Nephron (organoid): ENCODE data around the gene GTPBP3.

Source experiments
- H3K27ac Mint-ChIP-seq, 3 experiments: 2 replicates each; pipeline ENCODE4 v1.8.0; 2020; ENCODE audit warnings: mixed read lengths in 3 of 3, mild to moderate bottlenecking in 2 of 3, moderate library complexity in 1 of 3
- H3K27me3 Mint-ChIP-seq: 2 replicates; pipeline ENCODE4 v1.8.0; 2021; ENCODE audit warnings: low read depth, mild to moderate bottlenecking, moderate library complexity, mixed read lengths
- H3K36me3 Mint-ChIP-seq: 2 replicates; pipeline ENCODE4 v1.8.0; 2020; ENCODE audit warnings: low read depth, mixed read lengths
- H3K4me1 Mint-ChIP-seq: 2 replicates; pipeline ENCODE4 v1.8.0; 2020; ENCODE audit warnings: mixed read lengths
- H3K4me3 Mint-ChIP-seq, 3 experiments: 2 replicates each; pipeline ENCODE4 v1.8.0; 2020; ENCODE audit warnings: mild to moderate bottlenecking in 3 of 3, mixed read lengths in 3 of 3, moderate library complexity in 2 of 3
- H3K9me3 Mint-ChIP-seq: 2 replicates; pipeline ENCODE4 v1.8.0; 2020; ENCODE audit warnings: mixed read lengths
- TF ChIP-seq, protein P1 (sequence below), 3 experiments: fragments of 200-600 bp; sonication (generic); IDR thresholded peaks; one replicate each; pipeline ENCODE4 v1.5.0; 2021; ENCODE audit warnings: antibody characterized with exemption in 3 of 3; ENCODE audit not compliant: unreplicated experiment in 3 of 3

The GTPBP3 gene

DNA sequence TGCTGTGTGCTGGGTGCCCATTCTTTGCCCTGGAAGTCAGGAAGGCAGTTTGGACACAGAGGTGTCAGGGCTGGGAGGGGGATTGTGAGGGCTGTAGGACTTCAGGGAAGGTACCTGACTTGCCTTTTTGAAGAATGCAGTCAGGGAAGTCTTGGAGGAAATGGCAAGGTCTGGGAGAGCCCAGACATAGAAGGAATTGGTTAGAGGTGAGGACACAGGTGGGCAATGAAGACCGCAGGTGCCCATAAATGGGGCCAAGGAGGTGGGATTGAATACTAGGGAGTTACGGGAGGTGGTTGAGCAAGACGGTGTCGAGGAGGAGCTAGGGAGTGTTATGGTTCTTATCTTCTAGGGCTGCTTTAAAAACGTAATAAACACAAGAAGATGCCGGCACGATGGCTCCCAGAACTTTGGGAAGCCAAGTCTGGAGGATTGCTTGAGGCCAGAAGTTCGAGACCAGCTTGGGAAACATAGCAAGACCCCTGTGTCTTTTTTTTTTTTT, 29.4 kb upstream of the GTPBP3 start:
- peak overlapping the region in 2 of 3 experiments; percentile 11 to 18 for H3K27ac Mint-ChIP-seq
- no peaks in the 10 kb centered on the region for H3K9me3 Mint-ChIP-seq
- peak overlapping the region; percentile 90 to 95 (median 94) for H3K4me3 Mint-ChIP-seq
- TF ChIP-seq, protein P1, sequence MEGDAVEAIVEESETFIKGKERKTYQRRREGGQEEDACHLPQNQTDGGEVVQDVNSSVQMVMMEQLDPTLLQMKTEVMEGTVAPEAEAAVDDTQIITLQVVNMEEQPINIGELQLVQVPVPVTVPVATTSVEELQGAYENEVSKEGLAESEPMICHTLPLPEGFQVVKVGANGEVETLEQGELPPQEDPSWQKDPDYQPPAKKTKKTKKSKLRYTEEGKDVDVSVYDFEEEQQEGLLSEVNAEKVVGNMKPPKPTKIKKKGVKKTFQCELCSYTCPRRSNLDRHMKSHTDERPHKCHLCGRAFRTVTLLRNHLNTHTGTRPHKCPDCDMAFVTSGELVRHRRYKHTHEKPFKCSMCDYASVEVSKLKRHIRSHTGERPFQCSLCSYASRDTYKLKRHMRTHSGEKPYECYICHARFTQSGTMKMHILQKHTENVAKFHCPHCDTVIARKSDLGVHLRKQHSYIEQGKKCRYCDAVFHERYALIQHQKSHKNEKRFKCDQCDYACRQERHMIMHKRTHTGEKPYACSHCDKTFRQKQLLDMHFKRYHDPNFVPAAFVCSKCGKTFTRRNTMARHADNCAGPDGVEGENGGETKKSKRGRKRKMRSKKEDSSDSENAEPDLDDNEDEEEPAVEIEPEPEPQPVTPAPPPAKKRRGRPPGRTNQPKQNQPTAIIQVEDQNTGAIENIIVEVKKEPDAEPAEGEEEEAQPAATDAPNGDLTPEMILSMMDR (IDR thresholded peaks at IDR 0.05; ENCODE audit: unreplicated experiment in 3 of 3) = no peak
- no peaks in the 10 kb centered on the region for H3K27me3 Mint-ChIP-seq
- peaks cover 55% of the 10 kb centered on the region for H3K4me1 Mint-ChIP-seq
- H3K36me3 Mint-ChIP-seq = peaks cover 4% of the 10 kb centered on the region

DNA sequence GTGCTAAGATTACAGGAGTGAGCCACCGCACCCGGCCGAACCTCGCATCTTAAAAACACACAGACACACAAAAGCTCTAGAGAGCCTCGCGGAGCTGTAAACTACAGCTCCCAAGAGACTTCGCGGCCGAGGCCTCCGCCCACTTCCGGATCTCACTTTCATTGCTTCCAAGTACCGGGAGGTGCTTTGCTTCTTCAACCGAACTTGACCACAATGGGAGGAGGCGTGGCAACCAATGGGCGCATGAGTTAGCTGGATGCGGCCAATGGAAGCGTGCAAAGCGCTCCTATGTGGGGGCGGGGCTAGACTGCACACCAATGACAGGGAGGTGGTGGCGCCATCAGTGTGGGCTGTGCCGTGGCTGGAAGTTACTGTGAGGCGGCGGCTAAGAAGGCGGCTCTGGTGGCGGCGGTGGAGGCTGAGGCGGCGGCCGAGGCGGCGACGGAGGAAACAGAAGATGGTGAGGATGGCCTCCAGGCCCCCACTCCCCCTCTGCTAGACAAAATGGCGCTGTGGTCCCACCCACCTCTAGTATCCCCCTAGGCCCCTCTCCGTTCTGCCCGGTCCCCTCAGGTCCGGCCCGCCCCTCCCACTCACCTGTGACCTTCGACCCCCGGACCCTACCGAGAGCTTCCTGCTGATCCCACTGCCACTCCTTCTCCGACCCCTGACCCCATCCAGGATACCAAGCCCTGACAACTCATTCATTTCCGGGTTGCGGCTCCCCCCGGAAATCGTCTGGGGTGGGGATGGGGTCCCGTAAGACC, 28.0 kb upstream of the GTPBP3 start, which contains the start of gene DDA1:
Gene DDA1, plus strand, starts transcription at position 366 of the 767 bp plus-strand sequence. Its CDS starts 92 bp downstream, at position 458.
- H3K4me1 Mint-ChIP-seq = peaks cover 43% of the 10 kb centered on the region
- TF ChIP-seq, protein P1 (IDR thresholded peaks at IDR 0.05; ENCODE audit: unreplicated experiment in 3 of 3) = no peak
- H3K4me3 Mint-ChIP-seq = peak within 1 kb of the TSS; percentile 95 to 97 (median 96)
- H3K9me3 Mint-ChIP-seq = no peaks in the 10 kb centered on the region
- H3K27ac Mint-ChIP-seq = peak within 1 kb of the TSS; percentile 84 to 87 (median 86)
- H3K27me3 Mint-ChIP-seq = no peaks in the 10 kb centered on the region
- H3K36me3 Mint-ChIP-seq = peaks cover 12% of the 10 kb centered on the region

DNA sequence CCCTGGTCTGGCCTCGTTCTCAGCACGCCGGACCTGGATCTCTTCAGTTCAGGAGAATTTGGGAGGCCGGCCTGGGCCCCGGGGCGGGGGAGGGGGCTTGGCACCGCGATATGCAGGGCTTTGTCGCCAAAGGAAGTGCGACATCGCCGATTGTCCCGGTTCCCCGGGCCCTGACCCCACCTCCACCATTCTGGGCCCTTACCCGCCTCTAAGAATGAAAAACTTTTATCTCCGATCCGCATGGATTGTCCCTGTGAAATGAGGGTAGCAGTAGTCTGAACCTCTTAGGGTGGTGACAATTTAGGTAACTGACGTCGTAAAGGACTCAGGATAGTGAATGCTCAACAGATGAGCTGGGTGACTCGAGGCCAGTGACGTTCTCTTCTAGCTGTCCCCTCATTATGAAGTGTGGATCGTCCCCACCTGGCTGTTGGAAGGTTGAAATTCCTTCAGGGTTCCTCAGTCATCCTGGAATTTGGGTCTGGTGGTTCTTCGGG, 27.3 kb upstream of the GTPBP3 start:
- peaks cover 12% of the 10 kb centered on the region for H3K36me3 Mint-ChIP-seq
- H3K4me1 Mint-ChIP-seq = peaks cover 36% of the 10 kb centered on the region
- TF ChIP-seq, protein P1 (IDR thresholded peaks at IDR 0.05; ENCODE audit: unreplicated experiment in 3 of 3) = no peak
- no peaks in the 10 kb centered on the region for H3K9me3 Mint-ChIP-seq
- H3K27ac Mint-ChIP-seq = peak overlapping the region; percentile 37 to 84 (median 79)
- no peaks in the 10 kb centered on the region for H3K27me3 Mint-ChIP-seq
- peak overlapping the region; percentile 95 to 97 (median 96) for H3K4me3 Mint-ChIP-seq

DNA sequence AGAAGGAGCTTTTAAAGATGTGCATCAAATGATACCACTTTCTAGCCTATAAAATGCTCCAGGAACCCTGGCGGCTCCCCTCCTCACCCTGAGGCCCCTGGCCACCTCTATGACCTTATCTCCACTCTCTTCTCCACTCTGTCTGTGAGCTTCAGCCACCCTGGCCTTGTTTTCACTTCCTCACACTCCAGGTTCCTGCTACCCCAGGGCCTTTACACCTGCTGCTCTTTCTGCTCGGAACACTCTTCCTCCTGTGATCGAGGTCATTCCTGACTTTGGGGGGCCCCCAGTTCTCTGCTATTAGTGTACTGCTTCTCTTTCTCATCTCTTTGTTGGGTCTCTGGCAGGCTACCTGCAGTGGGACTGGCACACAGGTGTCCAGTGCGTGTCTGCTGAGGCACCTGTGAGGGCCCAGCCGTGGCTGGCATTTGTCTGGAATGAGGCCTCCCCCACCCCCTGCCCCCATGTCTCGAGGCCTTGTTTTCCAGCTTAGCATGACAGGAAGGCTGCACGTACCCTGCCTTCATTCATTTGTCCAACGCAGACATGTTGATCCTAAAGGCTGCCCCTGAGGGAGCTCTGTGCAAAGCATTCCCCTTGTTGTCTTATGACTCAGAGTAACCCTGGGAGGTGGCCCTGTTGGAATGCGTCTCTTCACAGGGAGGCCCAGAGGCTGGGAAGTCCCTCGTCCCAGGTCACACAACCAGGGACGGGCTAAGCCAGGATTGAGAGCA, 25.7 kb upstream of the GTPBP3 start:
- Mint-ChIP-seq H3K4me3 (peak overlapping the region; percentile 95 to 97 (median 96)), H3K27ac (peak overlapping the region in 1 of 3 experiments; percentile 60), H3K27me3 (no peaks in the 10 kb centered on the region), H3K36me3 (peaks cover 21% of the 10 kb centered on the region), H3K9me3 (no peaks in the 10 kb centered on the region), H3K4me1 (peaks cover 24% of the 10 kb centered on the region)
- TF ChIP-seq, protein P1 (IDR thresholded peaks at IDR 0.05; ENCODE audit: unreplicated experiment in 3 of 3) = no peak

DNA sequence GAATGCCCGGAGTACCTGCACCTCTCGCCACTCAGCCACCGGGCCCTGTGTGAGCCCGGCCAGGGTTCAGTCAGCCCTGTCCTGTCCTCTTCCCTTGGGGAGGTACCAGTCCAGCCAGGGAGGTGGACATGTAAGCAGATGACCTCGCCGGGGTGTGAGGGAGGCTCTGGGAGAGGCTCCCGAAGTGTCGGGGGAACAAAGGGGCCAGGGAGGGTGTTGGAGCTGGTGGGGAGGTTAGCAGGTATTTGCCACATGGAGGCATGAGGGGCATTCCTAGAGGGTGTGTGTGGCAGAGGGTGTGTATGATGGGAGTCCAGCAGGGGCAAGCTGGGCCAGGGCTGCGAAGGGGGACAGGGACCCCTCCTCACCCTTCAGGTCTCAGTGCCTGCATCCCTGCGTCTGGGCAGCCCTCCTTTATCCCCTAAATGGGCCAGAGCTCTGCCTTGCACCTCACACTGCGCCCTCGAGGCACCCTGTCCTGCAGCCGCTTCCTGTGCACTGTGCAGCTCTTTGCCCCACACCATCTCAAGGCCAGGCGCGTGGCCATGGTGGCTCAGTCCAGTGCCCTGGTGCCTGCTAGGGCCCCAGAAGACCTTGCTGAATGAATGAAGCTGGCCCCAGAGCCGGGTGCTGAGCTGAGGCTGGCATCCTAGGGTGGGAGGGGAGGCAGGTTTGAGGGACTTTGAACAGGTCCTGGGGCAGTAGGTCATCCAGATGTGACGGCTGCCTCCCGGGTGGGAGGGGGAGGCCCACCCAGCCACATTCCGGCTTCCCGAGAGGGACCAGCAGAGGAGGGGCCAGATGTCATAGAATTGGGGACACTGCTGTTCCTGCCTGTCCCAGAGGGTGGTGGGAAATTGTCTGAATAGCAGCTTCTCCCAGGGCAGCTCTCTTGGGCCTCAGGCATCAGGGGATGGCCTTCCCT, 24.9 kb upstream of the GTPBP3 start:
- peaks cover 21% of the 10 kb centered on the region for H3K36me3 Mint-ChIP-seq
- TF ChIP-seq, protein P1 (IDR thresholded peaks at IDR 0.05; ENCODE audit: unreplicated experiment in 3 of 3) = no peak
- no peak overlapping the region for H3K27ac Mint-ChIP-seq
- no peaks in the 10 kb centered on the region for H3K27me3 Mint-ChIP-seq
- H3K4me3 Mint-ChIP-seq = peak overlapping the region; percentile 95 to 97 (median 96)
- H3K9me3 Mint-ChIP-seq = no peaks in the 10 kb centered on the region
- peaks cover 24% of the 10 kb centered on the region for H3K4me1 Mint-ChIP-seq
